Smooth muscle cell (in vitro differentiated cells): ENCODE results near the gene CCDC39. TPM values are rescaled to one million over a fixed set of nuclear protein-coding genes. Genes with fewer than 3 reads are reported as not detected.

Experiments used
- DNase-seq: peaks from one replicate; lab custom pipeline; 2025; ENCODE audit not compliant: unreplicated experiment; lab: John Stamatoyannopoulos, UW
- H2AFZ ChIP-seq: fragments of 200-600 bp; sonication (generic); 2 replicates; pipeline ENCODE4 v1.6.0; 2016; ENCODE audit warnings: antibody characterized with exemption, low read depth, mild to moderate bottlenecking
- H3F3A ChIP-seq: fragments of 200-600 bp; sonication (generic); 2 replicates; pipeline ENCODE4 v1.6.0; 2017; ENCODE audit warnings: antibody characterized with exemption, low read depth
- H3K27ac ChIP-seq: fragments of 200-600 bp; sonication (generic); 2 replicates; pipeline ENCODE4 v1.5.1; 2016; ENCODE audit warnings: low read depth, mild to moderate bottlenecking
- H3K27me3 ChIP-seq: fragments of 200-600 bp; sonication (generic); 2 replicates; pipeline ENCODE4 v1.6.1; 2016; ENCODE audit warnings: low read depth, mild to moderate bottlenecking
- H3K36me3 ChIP-seq: fragments of 200-600 bp; sonication (generic); 2 replicates; pipeline ENCODE4 v1.5.1; 2016; ENCODE audit warnings: low read depth
- H3K4me1 ChIP-seq: fragments of 200-600 bp; sonication (generic); 2 replicates; pipeline ENCODE4 v1.5.1; 2016; ENCODE audit warnings: low read depth
- H3K4me2 ChIP-seq: fragments of 200-600 bp; sonication (generic); 2 replicates; pipeline ENCODE4 v1.6.0; 2016; ENCODE audit warnings: mild to moderate bottlenecking
- H3K4me3 ChIP-seq: fragments of 200-600 bp; sonication (generic); 2 replicates; pipeline ENCODE4 v1.5.1; 2016; ENCODE audit warnings: mild to moderate bottlenecking
- H3K79me2 ChIP-seq: fragments of 200-600 bp; sonication (generic); 2 replicates; pipeline ENCODE4 v1.6.0; 2016; ENCODE audit warnings: low read depth, mild to moderate bottlenecking
- H3K9ac ChIP-seq: fragments of 200-600 bp; sonication (generic); 2 replicates; pipeline ENCODE4 v1.6.0; 2016; ENCODE audit warnings: low read depth
- H3K9me3 ChIP-seq: fragments of 200-600 bp; sonication (generic); replicated peaks from 2 replicates; pipeline ENCODE4 v1.5.1; 2016; ENCODE audit warnings: low read depth
- H4K20me1 ChIP-seq: fragments of 200-600 bp; sonication (generic); 2 replicates; pipeline ENCODE4 v1.6.0; 2016; ENCODE audit warnings: low read depth
- WGBS: methylation state at CpG from one replicate; pipeline ENCODE4 v1.1.7; 2016; ENCODE audit warnings: low lambda C conversion rate; 5-methylcytosine and 5-hydroxymethylcytosine counted together
- polyA plus RNA-seq: library from polyadenylated mRNA; unstranded; fragments of >200 nt; fragmentation: Nextera tagmentation; extraction: Ambion mirVana; gene quantifications from 2 replicates; pipeline ENCODE4 v1.2.1, GENCODE V29; 2016
- total RNA-seq: library from RNA; depleted of rRNA; stranded (reverse); fragments of >200 nt; gene quantifications from 2 replicates; pipeline ENCODE4 v1.2.3, GENCODE V29; 2014
- TF ChIP-seq, protein P1 (sequence below): fragments of 200-600 bp; sonication (generic); IDR thresholded peaks from 2 replicates; pipeline ENCODE4 v1.5.1; 2017; ENCODE audit warnings: borderline replicate concordance, mild to moderate bottlenecking, antibody characterized with exemption; ENCODE audit not compliant: insufficient read depth, poor library complexity, severe bottlenecking

The CCDC39 gene
- total and polyA plus RNA-seq, 2 experiments from 2014 or later = not detected

DNA sequence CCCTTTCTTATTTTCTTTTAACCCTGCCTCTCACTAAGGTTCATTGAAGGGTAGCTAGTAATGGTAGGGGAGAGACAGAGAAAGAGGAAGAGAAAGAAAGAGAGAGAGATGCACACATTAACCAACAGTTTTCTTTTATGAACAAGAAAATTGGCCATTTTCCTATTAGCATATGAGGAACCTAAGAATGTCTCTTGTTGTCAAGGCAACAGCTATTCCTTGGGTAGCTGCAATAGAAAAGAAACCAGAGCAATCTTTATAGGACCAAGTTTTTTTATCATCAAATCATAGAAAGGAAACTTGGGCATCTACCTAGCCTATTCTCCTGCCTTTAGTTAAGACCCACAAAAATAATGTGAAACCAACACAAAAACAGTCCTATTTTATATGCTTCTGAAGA is 15.0 kb upstream of the CCDC39 start:
- no peak overlapping the region for H2AFZ ChIP-seq
- H3K9me3 ChIP-seq = no peaks in the 10 kb centered on the region
- TF ChIP-seq, protein P1, sequence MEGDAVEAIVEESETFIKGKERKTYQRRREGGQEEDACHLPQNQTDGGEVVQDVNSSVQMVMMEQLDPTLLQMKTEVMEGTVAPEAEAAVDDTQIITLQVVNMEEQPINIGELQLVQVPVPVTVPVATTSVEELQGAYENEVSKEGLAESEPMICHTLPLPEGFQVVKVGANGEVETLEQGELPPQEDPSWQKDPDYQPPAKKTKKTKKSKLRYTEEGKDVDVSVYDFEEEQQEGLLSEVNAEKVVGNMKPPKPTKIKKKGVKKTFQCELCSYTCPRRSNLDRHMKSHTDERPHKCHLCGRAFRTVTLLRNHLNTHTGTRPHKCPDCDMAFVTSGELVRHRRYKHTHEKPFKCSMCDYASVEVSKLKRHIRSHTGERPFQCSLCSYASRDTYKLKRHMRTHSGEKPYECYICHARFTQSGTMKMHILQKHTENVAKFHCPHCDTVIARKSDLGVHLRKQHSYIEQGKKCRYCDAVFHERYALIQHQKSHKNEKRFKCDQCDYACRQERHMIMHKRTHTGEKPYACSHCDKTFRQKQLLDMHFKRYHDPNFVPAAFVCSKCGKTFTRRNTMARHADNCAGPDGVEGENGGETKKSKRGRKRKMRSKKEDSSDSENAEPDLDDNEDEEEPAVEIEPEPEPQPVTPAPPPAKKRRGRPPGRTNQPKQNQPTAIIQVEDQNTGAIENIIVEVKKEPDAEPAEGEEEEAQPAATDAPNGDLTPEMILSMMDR = no peak
- H3K9ac ChIP-seq = no peak overlapping the region
- no peak overlapping the region for H3K4me2 ChIP-seq
- H4K20me1 ChIP-seq = no peaks in the 10 kb centered on the region
- no peaks in the 10 kb centered on the region for H3K27me3 ChIP-seq
- H3K27ac ChIP-seq = no peak overlapping the region
- no peaks in the 10 kb centered on the region for H3K79me2 ChIP-seq
- no peaks in the 10 kb centered on the region for H3F3A ChIP-seq
- no peak overlapping the region for H3K4me3 ChIP-seq
- H3K4me1 ChIP-seq = no peaks in the 10 kb centered on the region
- DNase-seq = no peak
- H3K36me3 ChIP-seq = no peaks in the 10 kb centered on the region

DNA sequence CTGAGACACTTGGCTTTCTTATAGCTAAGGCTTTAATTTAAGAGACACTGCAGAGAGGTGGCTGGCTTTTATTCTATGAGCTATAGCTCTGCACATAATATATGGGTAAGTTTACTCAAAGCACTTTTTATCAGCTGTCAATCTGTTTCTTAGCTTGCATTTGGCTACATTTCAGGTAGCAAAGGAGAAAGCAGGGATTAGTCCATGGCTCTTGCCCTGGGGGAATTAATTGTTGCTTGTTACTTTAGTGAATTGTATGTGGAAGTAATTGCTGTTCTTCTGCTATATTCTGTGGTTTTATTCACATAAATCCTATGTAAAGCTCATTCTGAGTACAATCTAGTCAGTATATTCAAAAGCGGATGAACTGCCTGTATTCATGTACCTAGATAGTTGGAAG is 14.4 kb upstream of the CCDC39 start:
- Histone ChIP-seq H3K79me2 (no peaks in the 10 kb centered on the region), H3K9ac (no peak overlapping the region), H3K4me1 (no peaks in the 10 kb centered on the region), H3F3A (no peaks in the 10 kb centered on the region), H3K4me2 (no peak overlapping the region), H3K9me3 (no peaks in the 10 kb centered on the region), H2AFZ (no peak overlapping the region), H4K20me1 (no peaks in the 10 kb centered on the region), H3K27ac (no peak overlapping the region), H3K27me3 (no peaks in the 10 kb centered on the region), H3K36me3 (no peaks in the 10 kb centered on the region), H3K4me3 (no peak overlapping the region)
- TF ChIP-seq, protein P1 = no peak
- WGBS = 94% methylated on average over 1 of the region's 1 CpG
- DNase-seq = no peak

DNA sequence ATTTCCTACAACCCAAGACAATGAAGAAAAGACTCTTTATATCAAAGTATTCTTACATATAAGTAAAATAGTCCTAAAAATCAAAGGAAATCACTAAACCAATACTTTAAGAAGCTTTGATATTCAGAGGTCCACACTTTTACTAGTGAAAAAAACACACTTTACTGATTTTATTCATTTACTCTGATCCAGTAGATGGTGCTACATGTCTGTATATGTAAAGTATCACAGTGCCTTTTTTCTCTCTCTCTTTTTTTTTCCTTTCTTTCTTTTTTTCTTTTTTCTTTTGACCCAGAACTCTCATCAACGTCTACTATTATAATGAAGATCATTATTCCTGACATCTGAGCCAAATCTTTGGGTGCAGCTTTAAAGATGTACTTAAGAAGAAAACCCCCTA is 10.8 kb upstream of the CCDC39 start:
- Histone ChIP-seq H3K79me2 (no peaks in the 10 kb centered on the region), H3K4me3 (no peak overlapping the region), H3K4me1 (no peaks in the 10 kb centered on the region), H3K27me3 (no peaks in the 10 kb centered on the region), H4K20me1 (no peaks in the 10 kb centered on the region), H3K27ac (no peak overlapping the region), H2AFZ (no peak overlapping the region), H3K4me2 (no peak overlapping the region), H3K36me3 (no peaks in the 10 kb centered on the region), H3F3A (no peaks in the 10 kb centered on the region), H3K9ac (no peak overlapping the region), H3K9me3 (no peaks in the 10 kb centered on the region)
- 22% methylated on average over 1 of the region's 1 CpG for WGBS
- no peak for DNase-seq
- TF ChIP-seq, protein P1 = peak; percentile 23

DNA sequence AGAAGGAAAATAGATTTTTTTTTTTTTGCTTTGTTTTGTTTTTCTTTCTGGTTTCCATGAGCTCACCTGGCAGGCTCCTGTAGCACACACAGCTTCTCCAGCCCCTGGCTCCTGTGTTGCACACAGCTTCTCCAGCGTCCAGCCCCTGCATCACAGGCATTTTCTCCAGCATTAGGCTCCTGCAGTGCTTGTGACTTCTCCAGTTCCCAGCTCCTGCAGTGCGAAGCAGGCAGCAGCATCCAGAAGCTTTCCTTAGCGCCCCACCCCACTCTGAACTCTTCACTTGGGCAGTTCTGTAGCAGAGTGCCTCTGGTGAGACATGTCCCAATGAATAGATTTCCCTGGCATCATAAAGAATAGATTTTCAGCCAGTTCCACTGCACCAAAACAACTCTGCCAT is 5.5 kb upstream of the CCDC39 start:
- Histone ChIP-seq H3K4me2 (no peak overlapping the region), H3K4me3 (no peak overlapping the region), H2AFZ (no peak overlapping the region), H3K27ac (no peak overlapping the region), H3K36me3 (no peaks in the 10 kb centered on the region), H3K27me3 (peaks cover 12% of the 10 kb centered on the region), H3K9me3 (no peaks in the 10 kb centered on the region), H3K79me2 (no peaks in the 10 kb centered on the region), H4K20me1 (no peaks in the 10 kb centered on the region), H3F3A (no peaks in the 10 kb centered on the region), H3K4me1 (peaks cover 6% of the 10 kb centered on the region), H3K9ac (no peak overlapping the region)
- 51% methylated on average over 3 of the region's 3 CpGs for WGBS
- TF ChIP-seq, protein P1 = no peak
- no peak for DNase-seq
